Smooth muscle cell (in vitro differentiated cells): ENCODE data around the gene GRIK1. TPM values are rescaled to one million over a fixed set of nuclear protein-coding genes. Genes with fewer than 3 reads are reported as not detected.

ENCODE experiments used
- polyA plus RNA-seq: library from polyadenylated mRNA; unstranded; fragments of >200 nt; fragmentation: Nextera tagmentation; extraction: Ambion mirVana; gene quantifications from 2 replicates; pipeline ENCODE4 v1.2.1, GENCODE V29; 2016
- total RNA-seq: library from RNA; depleted of rRNA; stranded (reverse); fragments of >200 nt; gene quantifications from 2 replicates; pipeline ENCODE4 v1.2.3, GENCODE V29; 2014

The GRIK1 gene
- total and polyA plus RNA-seq, 2 experiments from 2014 or later = 0.09 TPM; not detected in 1

Other genes with a start within 250 kb of the GRIK1 start
- gene CLDN17, start 226.8 kb upstream of the GRIK1 start, total RNA-seq = not detected in 2 replicates
- 1.8 TPM in 1 of 2 replicates, not detected in the other for gene CLDN17, start 226.8 kb upstream of the GRIK1 start, polyA plus RNA-seq